Effector memory CD4-positive, alpha-beta T cell (primary cell): ENCODE data around the gene ALOX5.

Source experiments
- DNase-seq, 3 donors: peaks; one replicate each; pipeline ENCODE4 v3.0.0-alpha.2; 2020
- H3K27ac ChIP-seq: 2 replicates; pipeline ENCODE4 v1.7.0; 2013; ENCODE audit warnings: mild to moderate bottlenecking, low read length, moderate library complexity; ENCODE audit not compliant: insufficient read depth, poor library complexity, severe bottlenecking
- H3K27me3 ChIP-seq: replicated peaks from 2 replicates; pipeline ENCODE4 v1.7.0; 2013; ENCODE audit warnings: mild to moderate bottlenecking, low read length; ENCODE audit not compliant: insufficient read depth, control insufficient read depth, poor library complexity, severe bottlenecking
- H3K36me3 ChIP-seq: 2 replicates; pipeline ENCODE4 v1.7.0; 2013; ENCODE audit warnings: mild to moderate bottlenecking, low read length, moderate library complexity; ENCODE audit not compliant: control insufficient read depth, insufficient read depth
- H3K4me1 ChIP-seq: 2 replicates; pipeline ENCODE4 v1.7.0; 2013; ENCODE audit warnings: low read length, mild to moderate bottlenecking; ENCODE audit not compliant: control insufficient read depth, insufficient read depth, poor library complexity, severe bottlenecking
- H3K4me3 ChIP-seq: 2 replicates; pipeline ENCODE4 v1.7.0; 2013; ENCODE audit warnings: low read length, low read depth, mild to moderate bottlenecking; ENCODE audit not compliant: insufficient read depth, poor library complexity, severe bottlenecking
- H3K9me3 ChIP-seq: 2 replicates; pipeline ENCODE4 v1.7.0; 2013; ENCODE audit warnings: mild to moderate bottlenecking, low read length, moderate library complexity; ENCODE audit not compliant: control insufficient read depth

The ALOX5 gene

DNA sequence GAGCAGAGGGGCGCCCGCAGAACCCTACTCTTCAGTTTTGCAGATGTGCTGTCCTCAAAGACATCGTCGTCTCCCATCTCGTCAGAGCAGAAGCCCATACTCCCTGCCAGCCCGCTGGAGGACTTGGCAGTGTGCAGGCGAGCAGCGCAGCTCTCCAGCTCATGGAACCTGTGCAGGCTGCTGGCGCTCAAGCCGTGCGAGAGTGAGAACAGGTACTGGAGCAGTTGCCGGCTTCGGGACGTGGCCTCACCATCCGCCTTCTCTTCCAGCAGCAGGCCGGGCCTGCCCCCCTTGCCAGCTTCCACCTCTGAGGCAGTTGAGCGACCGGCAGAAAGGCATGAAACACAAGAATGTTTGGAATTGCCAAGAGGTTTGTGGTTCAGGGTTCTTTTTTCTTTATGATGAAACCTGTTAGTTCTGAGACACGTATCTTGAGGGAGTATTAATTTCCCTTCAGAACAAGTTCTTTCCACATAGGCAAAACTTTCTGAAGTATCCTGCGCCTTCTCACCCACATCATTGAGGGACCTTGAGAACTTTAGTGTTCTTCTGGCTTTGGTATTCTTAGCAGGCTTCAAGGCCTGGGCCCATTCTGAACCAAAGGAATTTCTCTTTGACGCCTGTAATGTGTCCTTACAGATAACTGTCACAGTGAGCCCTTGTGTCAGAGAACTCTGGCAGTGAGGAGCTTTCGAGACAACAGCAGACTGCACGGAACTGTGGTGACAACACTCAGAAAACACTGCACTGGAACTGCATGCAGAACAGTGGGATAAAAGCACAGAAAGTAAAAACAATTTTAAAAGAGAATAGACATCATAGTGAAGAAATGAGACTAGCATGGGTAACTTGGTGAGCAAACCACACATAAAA, 89.5 kb downstream of the ALOX5 start:
- no peaks in the 10 kb centered on the region for H3K27me3 ChIP-seq
- no peak overlapping the region for H3K4me3 ChIP-seq
- H3K4me1 ChIP-seq = peaks cover 8% of the 10 kb centered on the region
- H3K27ac ChIP-seq = no peak overlapping the region
- no peak for DNase-seq
- H3K9me3 ChIP-seq = no peaks in the 10 kb centered on the region
- H3K36me3 ChIP-seq = peaks cover 19% of the 10 kb centered on the region

DNA sequence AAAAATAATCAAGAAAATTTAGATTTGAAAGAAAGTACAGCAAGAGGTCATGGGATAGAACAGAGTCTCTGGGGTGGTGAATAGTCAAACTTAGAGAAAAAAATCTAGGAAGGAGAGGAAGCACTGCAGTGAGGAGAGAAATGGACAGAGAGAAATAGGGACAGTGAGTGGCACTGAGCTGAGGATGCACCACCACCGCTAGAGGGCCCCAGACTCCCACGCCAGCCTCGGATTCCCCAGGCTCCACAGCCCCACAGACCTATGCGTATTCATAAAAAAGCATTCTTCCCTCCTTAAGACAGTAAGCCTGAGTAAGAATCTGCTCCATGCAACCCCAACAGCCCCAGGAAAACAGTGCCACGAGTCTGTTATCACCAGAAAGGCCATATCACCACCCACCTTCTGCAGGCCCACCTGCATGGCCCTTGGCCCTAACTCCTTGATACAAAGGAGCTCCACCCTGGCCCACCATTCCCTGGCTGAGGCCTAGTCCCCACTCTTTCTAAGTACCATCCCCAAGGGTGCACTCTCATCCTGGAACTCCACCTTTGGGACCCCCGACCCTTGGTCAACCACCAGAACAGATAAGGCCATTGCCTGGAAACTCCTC, 91.0 kb downstream of the ALOX5 start:
- peaks cover 5% of the 10 kb centered on the region for H3K36me3 ChIP-seq
- no peak overlapping the region for H3K4me3 ChIP-seq
- no peak overlapping the region for H3K27ac ChIP-seq
- no peaks in the 10 kb centered on the region for H3K9me3 ChIP-seq
- H3K4me1 ChIP-seq = peaks cover 10% of the 10 kb centered on the region
- DNase-seq = peak; percentile 39 to 59 (median 39)
- no peaks in the 10 kb centered on the region for H3K27me3 ChIP-seq

DNA sequence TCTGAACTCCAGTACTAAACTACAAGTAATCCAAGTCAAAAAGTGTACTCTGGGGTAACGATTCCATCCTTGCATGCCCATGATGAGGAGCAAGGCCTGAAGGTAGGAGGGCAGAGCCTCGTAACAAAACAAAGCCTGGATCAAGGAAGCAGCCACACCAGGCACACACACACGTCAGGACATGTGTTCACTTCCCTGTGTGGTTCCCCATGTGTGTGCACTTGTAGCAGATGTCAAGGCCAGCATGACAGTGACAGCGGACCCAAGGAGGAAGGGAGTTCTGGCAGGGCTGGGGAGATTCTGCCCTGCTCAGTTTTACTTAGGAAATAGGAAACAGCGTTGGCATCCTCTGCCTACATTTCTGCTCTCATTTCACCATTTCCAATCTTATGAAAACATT, 92.8 kb downstream of the ALOX5 start:
- peaks cover 24% of the 10 kb centered on the region for H3K4me1 ChIP-seq
- H3K9me3 ChIP-seq = no peaks in the 10 kb centered on the region
- DNase-seq = no peak
- H3K27ac ChIP-seq = no peak overlapping the region
- no peak overlapping the region for H3K4me3 ChIP-seq
- H3K27me3 ChIP-seq = no peaks in the 10 kb centered on the region
- peaks cover 5% of the 10 kb centered on the region for H3K36me3 ChIP-seq

DNA sequence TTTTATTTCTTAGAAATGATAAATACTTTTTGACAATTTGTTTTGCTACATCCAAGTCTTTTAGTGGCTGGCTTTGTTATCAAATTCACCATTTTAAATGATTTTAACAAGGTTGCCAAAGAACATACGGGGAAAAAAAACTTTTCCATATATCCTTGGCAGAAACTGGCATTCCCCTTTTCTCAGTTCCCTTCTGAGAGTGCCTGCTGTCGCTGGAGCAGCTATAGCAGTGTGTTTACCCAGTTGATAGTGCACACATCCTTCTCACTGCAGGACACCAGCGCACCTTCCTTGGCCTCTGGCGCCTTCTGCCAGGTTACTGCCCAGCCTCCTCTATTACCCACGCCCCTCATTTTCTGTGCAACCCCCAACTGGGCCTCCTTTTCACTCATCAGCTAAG, 94.1 kb downstream of the ALOX5 start:
- H3K4me3 ChIP-seq = no peak overlapping the region
- no peak for DNase-seq
- H3K9me3 ChIP-seq = no peaks in the 10 kb centered on the region
- peaks cover 24% of the 10 kb centered on the region for H3K4me1 ChIP-seq
- no peak overlapping the region for H3K27ac ChIP-seq
- H3K27me3 ChIP-seq = no peaks in the 10 kb centered on the region
- H3K36me3 ChIP-seq = peaks cover 5% of the 10 kb centered on the region

DNA sequence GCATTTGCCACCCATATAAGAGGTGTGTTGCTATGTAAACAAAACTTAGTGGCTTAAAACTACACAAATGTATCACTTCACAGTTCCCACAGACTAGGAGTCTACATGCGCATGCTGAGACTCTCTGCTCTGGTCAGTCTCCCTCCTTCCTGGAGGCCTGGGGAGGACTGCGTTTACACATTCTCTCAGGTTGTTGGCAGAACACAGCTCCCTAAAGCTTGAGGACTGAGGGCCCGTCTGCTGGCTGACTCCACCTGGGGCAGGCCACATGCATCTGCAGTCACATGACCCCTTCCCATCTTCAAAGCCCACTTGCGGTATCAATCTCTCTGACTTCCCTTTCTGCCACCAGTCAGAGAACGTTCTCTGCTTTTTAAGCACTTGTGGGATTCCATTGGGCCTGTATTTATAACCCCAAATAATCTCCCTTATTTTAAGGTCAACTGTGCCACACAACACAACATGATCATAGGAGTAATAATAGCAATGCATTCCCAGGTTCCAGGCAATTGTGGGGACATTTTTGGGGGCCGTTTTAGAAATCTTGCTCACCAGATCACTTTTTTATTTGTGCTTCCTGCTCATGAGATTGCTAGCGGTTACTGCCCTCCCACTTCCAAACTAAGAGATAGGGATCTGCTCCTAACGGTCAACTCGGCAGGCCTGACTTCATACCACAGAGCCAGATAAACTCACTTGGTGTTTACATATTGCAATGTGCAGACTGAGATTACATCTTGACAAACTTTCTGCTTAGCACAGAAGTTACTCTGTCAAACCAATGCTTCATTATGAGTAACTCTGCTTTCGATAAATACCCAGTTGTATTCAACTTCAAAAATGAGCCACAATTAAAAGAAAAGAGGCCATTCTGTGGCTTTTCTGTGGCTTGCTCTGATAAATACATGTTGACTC, 96.3 kb downstream of the ALOX5 start:
- Histone ChIP-seq H3K27ac (peak overlapping the region; percentile 36), H3K36me3 (no peaks in the 10 kb centered on the region), H3K27me3 (no peaks in the 10 kb centered on the region), H3K4me1 (peaks cover 16% of the 10 kb centered on the region), H3K4me3 (no peak overlapping the region), H3K9me3 (no peaks in the 10 kb centered on the region)
- peak; percentile 3 to 23 (median 17) for DNase-seq

DNA sequence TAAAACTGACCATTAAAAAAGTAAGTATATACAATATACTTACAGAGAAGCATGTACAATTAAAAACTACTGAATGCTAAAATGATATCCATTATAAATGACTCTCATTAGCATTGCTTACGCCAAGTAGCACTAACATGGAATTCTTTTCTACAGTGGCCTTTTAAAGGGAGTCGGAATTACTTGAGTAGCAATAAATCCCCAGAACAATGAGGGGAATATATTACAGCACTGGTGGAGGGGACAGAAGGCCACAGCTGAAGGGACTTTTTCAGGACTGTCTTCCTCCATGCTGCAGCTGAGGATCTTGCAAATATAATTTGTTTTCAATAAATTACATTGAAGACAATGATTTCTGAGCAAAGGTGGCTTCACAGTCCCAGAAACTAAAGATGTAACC, 97.0 kb downstream of the ALOX5 start:
- H3K9me3 ChIP-seq = no peaks in the 10 kb centered on the region
- DNase-seq = no peak
- H3K27me3 ChIP-seq = no peaks in the 10 kb centered on the region
- peaks cover 16% of the 10 kb centered on the region for H3K4me1 ChIP-seq
- H3K36me3 ChIP-seq = no peaks in the 10 kb centered on the region
- H3K27ac ChIP-seq = no peak overlapping the region
- no peak overlapping the region for H3K4me3 ChIP-seq

DNA sequence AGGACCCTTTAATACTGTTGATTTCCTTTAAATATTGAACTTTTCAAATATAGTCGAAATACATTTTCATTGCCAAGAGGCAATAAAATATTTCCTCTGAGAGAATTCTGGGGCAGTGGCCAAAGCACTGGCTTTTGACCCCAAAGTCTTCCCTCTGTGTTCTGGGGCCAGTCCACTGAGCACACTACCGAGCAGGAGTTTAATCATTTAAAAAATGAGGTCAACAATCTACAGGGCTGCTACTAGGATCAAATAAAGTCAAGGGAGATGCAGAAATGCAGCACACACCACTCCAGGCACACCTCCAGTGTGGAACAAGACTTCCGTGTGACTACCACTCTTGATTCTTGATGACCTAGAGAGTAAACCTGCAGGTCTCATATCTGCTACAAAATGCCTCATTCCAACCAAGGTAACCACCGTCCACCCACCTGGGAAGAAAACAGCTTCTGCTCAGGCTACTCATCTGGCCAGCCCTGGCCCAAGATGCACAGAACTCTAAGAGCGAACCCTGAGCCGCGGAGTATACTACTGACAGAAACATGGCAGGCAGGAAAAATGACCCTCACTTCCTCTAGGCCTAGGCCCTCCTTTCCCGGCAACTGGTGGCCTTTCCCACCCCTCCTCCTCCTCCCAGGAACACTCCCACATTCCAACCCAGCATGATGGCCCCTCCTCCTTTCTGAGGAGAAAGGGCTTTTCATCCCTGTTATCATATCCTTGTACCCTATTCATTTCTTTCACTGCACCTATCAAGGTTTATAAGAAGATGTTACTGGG, 97.7 kb downstream of the ALOX5 start:
- no peaks in the 10 kb centered on the region for H3K9me3 ChIP-seq

DNA sequence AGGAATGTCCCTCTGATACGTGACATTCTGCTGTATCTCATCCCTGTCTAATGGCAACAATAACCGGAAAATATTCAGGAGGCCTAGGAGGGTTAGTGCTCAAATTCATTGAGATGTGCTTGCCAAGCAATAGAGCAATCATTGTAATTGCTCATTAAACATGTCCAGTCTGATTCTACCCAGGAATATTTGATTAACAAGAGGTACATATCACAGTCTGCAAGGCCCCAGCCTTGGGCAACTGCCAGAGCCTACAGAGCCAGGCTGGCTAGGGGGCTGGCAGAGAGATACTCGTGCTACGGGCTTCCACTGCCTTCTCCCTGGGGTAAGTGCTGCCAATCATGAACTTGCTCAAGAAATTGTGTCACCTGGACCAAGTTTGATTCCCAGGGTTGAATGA, 99.1 kb downstream of the ALOX5 start:
- DNase-seq = no peak
- Histone ChIP-seq H3K9me3 (no peaks in the 10 kb centered on the region), H3K27me3 (no peaks in the 10 kb centered on the region), H3K4me1 (peaks cover 16% of the 10 kb centered on the region), H3K4me3 (no peak overlapping the region), H3K27ac (no peak overlapping the region), H3K36me3 (no peaks in the 10 kb centered on the region)

More for the DNA sequence above, 97.7 kb downstream of the ALOX5 start:
- H3K27ac ChIP-seq = no peak overlapping the region
- peaks cover 16% of the 10 kb centered on the region for H3K4me1 ChIP-seq
- H3K27me3 ChIP-seq = no peaks in the 10 kb centered on the region
- H3K36me3 ChIP-seq = no peaks in the 10 kb centered on the region
- H3K4me3 ChIP-seq = no peak overlapping the region
- no peak for DNase-seq

DNA sequence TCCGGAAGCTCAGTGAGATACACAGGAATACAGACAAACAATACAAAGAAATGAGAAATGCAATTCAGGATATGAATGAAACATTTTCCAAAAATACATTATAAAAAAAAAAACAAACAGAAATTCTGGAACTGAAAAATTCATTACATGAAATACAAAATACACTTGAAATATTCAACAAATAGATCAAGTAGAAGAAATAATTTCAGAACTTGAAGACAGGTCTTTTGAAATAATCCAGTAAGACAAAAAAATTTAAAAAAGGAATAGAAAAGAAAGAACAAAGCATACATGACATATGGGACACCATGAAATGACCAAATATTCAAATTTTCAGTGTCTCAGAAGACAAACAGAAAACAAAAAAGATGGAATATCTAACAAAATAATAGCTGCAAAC, 102.5 kb downstream of the ALOX5 start:
- no peaks in the 10 kb centered on the region for H3K27me3 ChIP-seq
- no peak overlapping the region for H3K4me3 ChIP-seq
- H3K9me3 ChIP-seq = no peaks in the 10 kb centered on the region
- no peaks in the 10 kb centered on the region for H3K36me3 ChIP-seq
- DNase-seq = no peak
- H3K27ac ChIP-seq = no peak overlapping the region
- H3K4me1 ChIP-seq = no peaks in the 10 kb centered on the region
